IMR-90 (cell line): ENCODE results near the gene ATP5PD.
"Not testable (repeated sequence)": the region's sequence is repeated elsewhere in the genome, so short reads cannot be mapped to it uniquely, and the experiment has no call there.

Experiments
- CTCF ChIP-seq: conservative IDR thresholded peaks from 2 replicates; pipeline ENCODE4 v1.5.1; 2012; ENCODE audit warnings: mild to moderate bottlenecking, low read depth, low read length, improper control_type of control experiment
- FOS ChIP-seq: fragments of 150-350 bp; IDR thresholded peaks from 2 replicates; pipeline ENCODE4 v1.6.1; 2016; ENCODE audit warnings: low read depth, low read length
- MXI1 ChIP-seq: IDR thresholded peaks from 2 replicates; pipeline ENCODE4 v1.6.1; 2012; ENCODE audit warnings: low read depth, mild to moderate bottlenecking, low read length, moderate library complexity, borderline replicate concordance
- POLR2A ChIP-seq: IDR thresholded peaks from 2 replicates; pipeline ENCODE4 v1.6.1; 2012; ENCODE audit warnings: mild to moderate bottlenecking, low read depth, low read length
- RAD21 ChIP-seq: IDR thresholded peaks from 2 replicates; pipeline ENCODE4 v1.6.1; 2012; ENCODE audit warnings: low read length, improper control_type of control experiment
- RFX5 ChIP-seq: IDR thresholded peaks from 2 replicates; pipeline ENCODE4 v1.8.0; 2012; ENCODE audit warnings: low read depth, mild to moderate bottlenecking, low read length, moderate library complexity

GRCh38 chr17:75026650-75027049 is 20.1 kb downstream of the ATP5PD start:
- TF ChIP-seq RAD21, CTCF, FOS, POLR2A, RFX5, MXI1: not testable (repeated sequence)
